PC-3 (cell line): ENCODE results near the gene SMAD5. TPM values are rescaled to one million over a fixed set of nuclear protein-coding genes. Genes with fewer than 3 reads are reported as not detected.

ENCODE experiments used
- ATAC-seq: fragments of 200-7000 bp; cut with Tn5 transposase; 2 replicates; pipeline ENCODE4 v1.9.1; 2020; ENCODE audit warnings: mild to moderate bottlenecking, moderate library complexity
- BruUV-seq: library from RNA; stranded (reverse); fragments of 400-500 nt; replicated peaks from 2 replicates; lab custom pipeline; 2021; lab: Mats Ljungman, UMichigan
- CTCF ChIA-PET: fragments of 300-600 bp; sonication (Branson Sonifier 250); formaldehyde crosslinking; loops from one replicate; lab custom pipeline; 2022; ENCODE audit warnings: antibody characterized with exemption; lab: Charles Lee
- POLR2A ChIA-PET: fragments of 300-600 bp; sonication (Branson Sonifier 250); formaldehyde crosslinking; loops from one replicate; lab custom pipeline; 2022; ENCODE audit warnings: antibody characterized with exemption; ENCODE audit not compliant: unreplicated experiment; lab: Charles Lee
- DNase-seq: peaks from one replicate; pipeline ENCODE4 v3.0.0-alpha.2; 2015
- H2AFZ ChIP-seq: fragments of 300-600 bp; sonication (generic); 2 replicates; pipeline ENCODE4 v1.6.0; 2016; ENCODE audit warnings: antibody characterized with exemption, low read length
- H3F3A ChIP-seq: fragments of 300-600 bp; sonication (generic); one replicate; pipeline ENCODE4 v1.6.0; 2017; ENCODE audit warnings: antibody characterized with exemption, low read length, control low read depth, mild to moderate bottlenecking; ENCODE audit not compliant: unreplicated experiment
- H3K27ac ChIP-seq: fragments of 300-600 bp; sonication (generic); 2 replicates; pipeline ENCODE4 v1.5.1; 2016; ENCODE audit warnings: mild to moderate bottlenecking, low read length
- H3K27me3 ChIP-seq: fragments of 300-600 bp; sonication (generic); 2 replicates; pipeline ENCODE4 v1.6.1; 2016; ENCODE audit warnings: low read length, mixed read lengths
- H3K36me3 ChIP-seq: fragments of 300-600 bp; sonication (generic); 2 replicates; pipeline ENCODE4 v1.6.1; 2016; ENCODE audit warnings: low read depth, mixed run types, low read length, mixed read lengths
- H3K4me1 ChIP-seq: fragments of 300-600 bp; sonication (generic); 2 replicates; pipeline ENCODE4 v1.5.1; 2016; ENCODE audit warnings: low read length; ENCODE audit not compliant: insufficient read depth
- H3K4me2 ChIP-seq: fragments of 300-600 bp; sonication (generic); 2 replicates; pipeline ENCODE4 v1.6.0; 2016; ENCODE audit warnings: low read length
- H3K4me3 ChIP-seq: fragments of 300-600 bp; sonication (generic); 2 replicates; pipeline ENCODE4 v1.5.1; 2016; ENCODE audit warnings: mild to moderate bottlenecking, low read length, mixed read lengths
- H3K79me2 ChIP-seq: fragments of 300-600 bp; sonication (generic); 2 replicates; pipeline ENCODE4 v1.6.1; 2017; ENCODE audit warnings: low read length, mixed read lengths
- H3K9ac ChIP-seq: fragments of 300-600 bp; sonication (generic); 2 replicates; pipeline ENCODE4 v1.6.0; 2016; ENCODE audit warnings: mild to moderate bottlenecking, low read length
- H3K9me2 ChIP-seq: fragments of 300-600 bp; sonication (generic); replicated peaks from 2 replicates; pipeline ENCODE4 v1.6.1; 2016; ENCODE audit warnings: mixed run types, low read length, mixed read lengths
- H3K9me3 ChIP-seq: fragments of 300-600 bp; sonication (generic); 2 replicates; pipeline ENCODE4 v1.6.1; 2016; ENCODE audit warnings: low read length, mixed read lengths
- H4K20me1 ChIP-seq: fragments of 300-600 bp; sonication (generic); 2 replicates; pipeline ENCODE4 v1.6.1; 2016; ENCODE audit warnings: low read length, mixed read lengths
- EZH2 ChIP-seq: fragments of 300-600 bp; sonication (generic); IDR thresholded peaks from one replicate; pipeline ENCODE4 v1.6.1; 2017; ENCODE audit warnings: antibody characterized with exemption, mild to moderate bottlenecking, low read length; ENCODE audit not compliant: unreplicated experiment
- EZH2phosphoT487 ChIP-seq: fragments of 300-600 bp; sonication (generic); IDR thresholded peaks from 2 replicates; pipeline ENCODE4 v1.6.1; 2018; ENCODE audit warnings: mild to moderate bottlenecking, antibody characterized with exemption, low read length, borderline replicate concordance
- intact Hi-C: fragments of 100-400 bp; cut with micrococcal nuclease; formaldehyde crosslinking; loops from 2 replicates; pipeline ENCODE4 v1.9.0; 2023
- total RNA-seq: library from RNA; depleted of rRNA; stranded (reverse); fragments of >200 nt; gene quantifications from 2 replicates; pipeline ENCODE4 v1.2.3, GENCODE V29; 2014
- TF ChIP-seq, protein P1 (sequence below): fragments of 300-600 bp; sonication (generic); conservative IDR thresholded peaks from 2 replicates; pipeline ENCODE4 v1.5.1; 2017; ENCODE audit warnings: antibody characterized with exemption, low read depth, mild to moderate bottlenecking, low read length

Gene SMAD5
- total RNA-seq, 1 experiment from 2014 or later = 28.5 TPM

DNA sequence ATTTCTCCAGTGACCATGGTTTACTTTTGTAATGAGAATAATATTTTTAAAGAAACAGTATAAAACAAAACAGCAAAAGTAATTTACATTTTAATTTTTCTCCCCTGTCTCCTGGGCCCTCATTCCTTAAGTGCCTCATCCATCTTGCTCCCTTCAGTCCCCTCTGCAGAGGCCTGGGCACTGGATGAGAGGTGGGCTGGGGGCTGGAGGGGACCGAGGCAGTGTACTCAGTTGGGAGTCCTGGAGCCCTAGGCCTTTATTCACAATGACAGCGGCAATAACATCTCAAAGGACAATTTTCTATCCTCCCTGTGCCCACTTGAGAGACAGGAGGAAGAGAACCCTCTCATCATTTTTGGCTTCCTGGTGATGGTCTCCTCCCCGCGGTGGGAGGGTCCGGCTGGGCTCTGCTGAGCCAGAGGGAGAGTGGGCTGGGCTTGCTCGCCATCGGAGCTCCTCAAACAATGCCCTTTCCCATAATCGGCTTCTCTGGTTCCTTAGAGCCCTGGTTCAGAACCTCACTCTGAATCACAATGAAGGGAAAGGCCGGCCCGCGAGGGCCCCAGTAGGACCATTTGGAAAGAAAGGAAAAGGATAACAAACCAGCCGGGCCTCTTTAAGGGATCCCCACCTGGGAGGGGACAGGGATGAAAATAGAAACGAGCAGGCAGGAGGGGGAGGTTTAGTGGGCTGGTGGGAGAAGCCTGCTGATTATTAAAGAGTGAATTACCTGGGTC is 70.0 kb downstream of the SMAD5 start:
- no peak for ATAC-seq
- intact Hi-C loops = no loop called here

DNA sequence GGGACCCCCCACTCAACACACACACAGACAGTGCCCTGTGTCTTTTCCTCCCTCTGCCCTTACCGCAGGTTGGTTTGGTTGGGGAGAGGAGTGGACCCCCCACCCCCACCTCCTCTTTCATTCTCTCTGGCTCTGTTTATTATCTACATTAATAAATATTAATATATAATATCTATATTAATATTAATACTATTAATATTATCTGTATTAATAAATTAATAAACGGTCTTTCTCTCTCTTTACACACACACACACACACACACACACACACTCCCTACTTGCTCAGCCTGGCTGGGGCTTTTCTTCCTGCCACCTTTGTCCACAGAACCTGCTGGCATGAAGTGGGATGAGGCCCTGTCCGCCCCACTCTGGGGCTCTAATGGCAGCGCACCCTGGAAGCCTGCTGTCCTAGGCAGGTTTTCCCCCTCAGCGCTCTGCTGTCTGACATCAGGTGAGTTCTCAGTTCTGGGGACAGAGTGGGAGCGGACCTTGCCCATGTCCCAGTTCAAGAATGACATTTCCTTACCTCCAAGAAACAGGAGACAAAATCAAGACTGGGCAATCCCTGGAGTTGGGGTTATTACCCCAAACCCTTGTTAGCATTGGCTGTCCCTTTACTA is 70.8 kb downstream of the SMAD5 start:
- ATAC-seq (no peak), DNase-seq (no peak)
- TF ChIP-seq EZH2 = no peak
- TF ChIP-seq, protein P1, sequence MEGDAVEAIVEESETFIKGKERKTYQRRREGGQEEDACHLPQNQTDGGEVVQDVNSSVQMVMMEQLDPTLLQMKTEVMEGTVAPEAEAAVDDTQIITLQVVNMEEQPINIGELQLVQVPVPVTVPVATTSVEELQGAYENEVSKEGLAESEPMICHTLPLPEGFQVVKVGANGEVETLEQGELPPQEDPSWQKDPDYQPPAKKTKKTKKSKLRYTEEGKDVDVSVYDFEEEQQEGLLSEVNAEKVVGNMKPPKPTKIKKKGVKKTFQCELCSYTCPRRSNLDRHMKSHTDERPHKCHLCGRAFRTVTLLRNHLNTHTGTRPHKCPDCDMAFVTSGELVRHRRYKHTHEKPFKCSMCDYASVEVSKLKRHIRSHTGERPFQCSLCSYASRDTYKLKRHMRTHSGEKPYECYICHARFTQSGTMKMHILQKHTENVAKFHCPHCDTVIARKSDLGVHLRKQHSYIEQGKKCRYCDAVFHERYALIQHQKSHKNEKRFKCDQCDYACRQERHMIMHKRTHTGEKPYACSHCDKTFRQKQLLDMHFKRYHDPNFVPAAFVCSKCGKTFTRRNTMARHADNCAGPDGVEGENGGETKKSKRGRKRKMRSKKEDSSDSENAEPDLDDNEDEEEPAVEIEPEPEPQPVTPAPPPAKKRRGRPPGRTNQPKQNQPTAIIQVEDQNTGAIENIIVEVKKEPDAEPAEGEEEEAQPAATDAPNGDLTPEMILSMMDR = no peak
- TF ChIP-seq EZH2phosphoT487 = no peak
- no peaks in the 10 kb centered on the region for H4K20me1 ChIP-seq
- H2AFZ ChIP-seq = no peak overlapping the region
- no peaks in the 10 kb centered on the region for H3K9me3 ChIP-seq
- H3K79me2 ChIP-seq = no peaks in the 10 kb centered on the region
- intact Hi-C loops = no loop called here
- CTCF ChIA-PET = no interaction called here
- no TSS peak for BruUV-seq
- no peak overlapping the region for H3K4me3 ChIP-seq
- POLR2A ChIA-PET = no interaction called here
- H3K27me3 ChIP-seq = no peaks in the 10 kb centered on the region
- H3K9me2 ChIP-seq = no peaks in the 10 kb centered on the region
- no peak overlapping the region for H3K27ac ChIP-seq
- no peaks in the 10 kb centered on the region for H3K4me1 ChIP-seq
- no peak overlapping the region for H3K4me2 ChIP-seq
- no peaks in the 10 kb centered on the region for H3K36me3 ChIP-seq
- no peak overlapping the region for H3K9ac ChIP-seq
- no peaks in the 10 kb centered on the region for H3F3A ChIP-seq

More for the DNA sequence above, 70.0 kb downstream of the SMAD5 start:
- Histone ChIP-seq H3K79me2 (no peaks in the 10 kb centered on the region), H3K36me3 (no peaks in the 10 kb centered on the region), H3K4me2 (no peak overlapping the region), H3K4me3 (no peak overlapping the region), H2AFZ (no peak overlapping the region), H3K4me1 (no peaks in the 10 kb centered on the region), H3K9me3 (no peaks in the 10 kb centered on the region), H3K27ac (no peak overlapping the region), H3F3A (no peaks in the 10 kb centered on the region), H3K27me3 (no peaks in the 10 kb centered on the region), H3K9me2 (no peaks in the 10 kb centered on the region), H3K9ac (no peak overlapping the region), H4K20me1 (no peaks in the 10 kb centered on the region)
- ChIA-PET CTCF (no interaction called here), POLR2A (no interaction called here)
- no peak for DNase-seq
- no TSS peak for BruUV-seq
- TF ChIP-seq, protein P1 = no peak
- TF ChIP-seq EZH2phosphoT487 (no peak), EZH2 (no peak)

- TF ChIP-seq, protein P1 = no peak
- TF ChIP-seq EZH2 (no peak), EZH2phosphoT487 (no peak)
- Histone ChIP-seq H3K4me2 (no peak overlapping the region), H3K9me3 (no peaks in the 10 kb centered on the region), H3K27me3 (no peaks in the 10 kb centered on the region), H2AFZ (no peak overlapping the region), H3K9ac (no peak overlapping the region), H3K36me3 (no peaks in the 10 kb centered on the region), H3K4me1 (no peaks in the 10 kb centered on the region), H3F3A (no peaks in the 10 kb centered on the region), H4K20me1 (no peaks in the 10 kb centered on the region), H3K9me2 (no peaks in the 10 kb centered on the region), H3K27ac (no peak overlapping the region), H3K79me2 (no peaks in the 10 kb centered on the region), H3K4me3 (no peak overlapping the region)
- no TSS peak for BruUV-seq
- POLR2A ChIA-PET = no interaction called here
- DNase-seq = no peak
- CTCF ChIA-PET = no interaction called here
- no peak for ATAC-seq
- intact Hi-C loops = no loop called here
These were observed 72.5 kb downstream of the SMAD5 start for GRCh38 chr5:136205061-136205702.
